H1 (cell line): ENCODE measurements around the gene ITGA3. TPM values are rescaled to one million over a fixed set of nuclear protein-coding genes. Genes with fewer than 3 reads are reported as not detected.

Experiments used
- CTCF ChIA-PET: fragments of 300-600 bp; sonication (Branson Sonifier 250); formaldehyde crosslinking; loops from one replicate; lab custom pipeline; 2021; ENCODE audit not compliant: partially characterized antibody; lab: Charles Lee
- POLR2A ChIA-PET: fragments of 300-600 bp; sonication (Branson Sonifier 250); formaldehyde crosslinking; loops from one replicate; lab custom pipeline; 2021; ENCODE audit warnings: inconsistent platforms; ENCODE audit not compliant: partially characterized antibody; lab: Charles Lee
- DNase-seq, 2 experiments: peaks; one replicate each; pipeline versions ENCODE4 v3.0.0 to v3.0.0-alpha.2; 2010 to 2022; ENCODE audit warnings: low spot score in 2 of 2, low read depth in 1 of 2, mixed read lengths in 1 of 2
- FAIRE-seq: peaks from 2 replicates; lab custom pipeline; 2011; peaks lifted over from hg19 to GRCh38; lab: Jason Lieb, UNC
- H2AFZ ChIP-seq: 2 replicates; pipeline ENCODE4 v1.8.1; 2012; ENCODE audit warnings: low read length, inconsistent platforms
- H2AK5ac ChIP-seq: 2 replicates; pipeline ENCODE4 v1.6.1; 2013; ENCODE audit warnings: low read depth, low read length
- H2BK120ac ChIP-seq: replicated peaks from 2 replicates; pipeline ENCODE3; 2013; ENCODE audit warnings: low read depth, low read length, inconsistent platforms
- H2BK12ac ChIP-seq: 2 replicates; pipeline ENCODE4 v1.6.1; 2013; ENCODE audit warnings: low read depth, low read length
- H2BK15ac ChIP-seq: 2 replicates; pipeline ENCODE4 v1.6.1; 2013; ENCODE audit warnings: low read length
- H2BK20ac ChIP-seq: 2 replicates; pipeline ENCODE4 v1.6.1; 2013; ENCODE audit warnings: low read length
- H2BK5ac ChIP-seq: 2 replicates; pipeline ENCODE4 v1.6.1; 2013; ENCODE audit warnings: low read depth, low read length
- H3K14ac ChIP-seq: 2 replicates; pipeline ENCODE4 v1.6.1; 2013; ENCODE audit warnings: inconsistent platforms; ENCODE audit not compliant: insufficient read length
- H3K18ac ChIP-seq: 2 replicates; pipeline ENCODE4 v1.6.1; 2013; ENCODE audit warnings: low read length; ENCODE audit errors: extremely low read depth
- H3K23ac ChIP-seq: 2 replicates; pipeline ENCODE4 v1.6.1; 2013; ENCODE audit warnings: inconsistent platforms; ENCODE audit not compliant: insufficient read length
- H3K23me2 ChIP-seq: 2 replicates; pipeline ENCODE4 v1.6.1; 2013; ENCODE audit warnings: low read depth, low read length
- H3K27ac ChIP-seq: 2 replicates; pipeline ENCODE4 v1.6.1; 2011; ENCODE audit warnings: low read depth, low read length, inconsistent platforms
- H3K27me3 ChIP-seq, 4 experiments: replicated peaks in 1 of 4; 1 replicate in 1 of 4; 2 replicates in 3 of 4; pipeline versions ENCODE4 v1.6.1 to v1.8.1; 2011 to 2013; ENCODE audit warnings: low read length in 3 of 4, mild to moderate bottlenecking in 3 of 4, inconsistent platforms in 2 of 4, mixed read lengths in 2 of 4, moderate library complexity in 1 of 4; ENCODE audit not compliant: control insufficient read depth in 3 of 4, insufficient read depth in 3 of 4; ENCODE audit errors: extremely low read depth in 1 of 4
- H3K36me3 ChIP-seq, 4 experiments: 2 replicates each; pipeline versions ENCODE4 v1.6.1 to v1.8.1; 2011 to 2013; ENCODE audit warnings: mild to moderate bottlenecking in 4 of 4, low read length in 3 of 4, moderate library complexity in 2 of 4, control low read depth in 1 of 4, inconsistent platforms in 1 of 4; ENCODE audit not compliant: insufficient read depth in 4 of 4, control insufficient read depth in 2 of 4
- H3K4ac ChIP-seq: replicated peaks from 2 replicates; pipeline ENCODE3; 2013; ENCODE audit warnings: low read length, low read depth, mixed read lengths, inconsistent platforms; ENCODE audit not compliant: insufficient read length
- H3K4me1 ChIP-seq, 4 experiments: replicated peaks in 1 of 4; 1 replicate in 1 of 4; 2 replicates in 3 of 4; pipeline versions ENCODE4 v1.6.1 to v1.8.1; 2011 to 2013; ENCODE audit warnings: low read length in 3 of 4, inconsistent platforms in 2 of 4, mixed read lengths in 1 of 4; ENCODE audit not compliant: insufficient read depth in 4 of 4, control insufficient read depth in 3 of 4
- H3K4me2 ChIP-seq, 2 experiments: 2 replicates each; pipeline versions ENCODE4 v1.6.1 to v1.8.1; 2011 to 2013; ENCODE audit warnings: low read depth in 2 of 2, low read length in 2 of 2, control low read depth in 1 of 2, inconsistent platforms in 1 of 2, mild to moderate bottlenecking in 1 of 2; ENCODE audit not compliant: insufficient read depth in 1 of 2
- H3K4me3 ChIP-seq, 4 experiments: fragments of 200-600, 300-600 bp in 1 of 4; sonication (generic), shearing (Covaris generic), sonication (Bioruptor Twin) in 1 of 4; 2 replicates each; pipeline versions ENCODE4 v1.5.1 to v1.8.1; 2011 to 2016; ENCODE audit warnings: low read length in 4 of 4, low read depth in 3 of 4, control low read depth in 2 of 4, inconsistent platforms in 2 of 4, mild to moderate bottlenecking in 2 of 4, mixed read lengths in 1 of 4, moderate library complexity in 1 of 4; ENCODE audit not compliant: insufficient read depth in 2 of 4; ENCODE audit errors: extremely low read depth in 1 of 4
- H3K56ac ChIP-seq: replicated peaks from 2 replicates; pipeline ENCODE3; 2013; ENCODE audit warnings: low read depth, mild to moderate bottlenecking, mixed read lengths, low read length, inconsistent platforms; ENCODE audit not compliant: insufficient read length
- H3K79me1 ChIP-seq: 2 replicates; pipeline ENCODE4 v1.6.1; 2013; ENCODE audit warnings: low read depth, low read length, control low read depth
- H3K79me2 ChIP-seq, 2 experiments: 2 replicates each; pipeline versions ENCODE4 v1.6.1 to v1.8.1; 2012 to 2013; ENCODE audit warnings: low read length in 2 of 2, mild to moderate bottlenecking in 2 of 2, inconsistent platforms in 1 of 2; ENCODE audit not compliant: insufficient read depth in 2 of 2, control insufficient read depth in 1 of 2
- H3K9ac ChIP-seq, 4 experiments: replicated peaks in 1 of 4; 1 replicate in 1 of 4; 2 replicates in 3 of 4; pipeline versions ENCODE4 v1.6.1 to v1.8.1; 2011 to 2013; ENCODE audit warnings: low read depth in 3 of 4, low read length in 3 of 4, control low read depth in 2 of 4, mild to moderate bottlenecking in 2 of 4, moderate library complexity in 2 of 4, inconsistent platforms in 1 of 4; ENCODE audit errors: extremely low read depth in 1 of 4
- H3K9me3 ChIP-seq, 2 experiments: 2 replicates each; pipeline versions ENCODE4 v1.6.1 to v1.8.1; 2012 to 2013; ENCODE audit warnings: mild to moderate bottlenecking in 2 of 2, moderate library complexity in 2 of 2, control low read depth in 1 of 2, inconsistent platforms in 1 of 2, low read depth in 1 of 2, low read length in 1 of 2, mixed read lengths in 1 of 2; ENCODE audit not compliant: insufficient read depth in 2 of 2
- H4K20me1 ChIP-seq, 2 experiments: replicated peaks in 1 of 2; 2 replicates each; pipeline versions ENCODE3 to v1.8.1; 2011 to 2013; ENCODE audit warnings: inconsistent platforms in 2 of 2, low read length in 2 of 2, mild to moderate bottlenecking in 1 of 2; ENCODE audit not compliant: insufficient read depth in 2 of 2, control insufficient read depth in 1 of 2
- H4K5ac ChIP-seq: 2 replicates; pipeline ENCODE4 v1.6.1; 2013; ENCODE audit warnings: low read length, low read depth, mixed read lengths, inconsistent platforms; ENCODE audit not compliant: insufficient read length
- H4K8ac ChIP-seq: 2 replicates; pipeline ENCODE4 v1.8.0; 2013; ENCODE audit warnings: mild to moderate bottlenecking, moderate library complexity, low read length, inconsistent platforms; ENCODE audit not compliant: insufficient read depth; ENCODE audit errors: extremely low read depth
- H4K91ac ChIP-seq: replicated peaks from 2 replicates; pipeline ENCODE3; 2013; ENCODE audit warnings: low read length, mixed read lengths, inconsistent platforms; ENCODE audit not compliant: insufficient read length
- GABPA ChIP-seq: IDR thresholded peaks from 2 replicates; pipeline ENCODE4 v1.6.1; 2011; ENCODE audit warnings: mild to moderate bottlenecking, low read length, moderate library complexity, borderline replicate concordance; ENCODE audit not compliant: insufficient read depth
- GTF2F1 ChIP-seq: IDR thresholded peaks from 2 replicates; pipeline ENCODE4 v1.6.1; 2012; ENCODE audit warnings: low read depth, low read length, improper control_type of control experiment, borderline replicate concordance
- MAFK ChIP-seq: IDR thresholded peaks from 2 replicates; pipeline ENCODE4 v1.6.1; 2012; ENCODE audit warnings: low read depth, mild to moderate bottlenecking, improper control_type of control experiment, low read length
- SIRT6 ChIP-seq: IDR thresholded peaks from one replicate; pipeline ENCODE4 v1.7.1; 2012; ENCODE audit warnings: low read length, inconsistent platforms
- SP4 ChIP-seq: IDR thresholded peaks from 2 replicates; pipeline ENCODE4 v1.6.1; 2012; ENCODE audit warnings: low read length, inconsistent platforms
- YY1 ChIP-seq: IDR thresholded peaks from 2 replicates; pipeline ENCODE4 v1.6.1; 2011; ENCODE audit warnings: low read depth, mild to moderate bottlenecking, low read length
- WGBS, 2 experiments: shearing (Covaris generic) in 1 of 2; methylation state at CpG; one replicate each; pipeline versions ENCODE4 v1.1.6 to v1.1.7; 2013 to 2015; ENCODE audit warnings: low lambda C conversion rate in 2 of 2, mixed read lengths in 2 of 2, inconsistent platforms in 1 of 2, low coverage in 1 of 2, missing lambda C conversion rate in 1 of 2; ENCODE audit not compliant: insufficient replicate concordance in 2 of 2, insufficient coverage in 1 of 2, insufficient read length in 1 of 2; ENCODE audit errors: extremely low coverage in 1 of 2, missing lambda C conversion rate in 1 of 2; 5-methylcytosine and 5-hydroxymethylcytosine counted together
- polyA plus RNA-seq, 7 experiments: library from polyadenylated mRNA; depleted of rRNA in 3 of 7; stranded (reverse) in 5 of 7; unstranded in 2 of 7; fragments of >200 nt in 5 of 7; fragments of 200-250 nt in 2 of 7; gene quantifications; 1 replicate in 5 of 7; 2 replicates in 1 of 7; 4 replicates in 1 of 7; pipeline versions ENCODE4 v1.2.1 to v1.2.3, GENCODE V29; 2011 to 2013; ENCODE audit warnings: missing spikeins in 2 of 7, mixed read lengths in 2 of 7
- total RNA-seq: library from RNA; stranded (reverse); fragmentation: NEBNext Ultra II Directional; extraction: Animal tissue kit (Norgen Biotek cat#: 25700); gene quantifications from 2 replicates; pipeline ENCODE4 v1.2.1, GENCODE V29; 2021

The ITGA3 gene
- total and polyA plus RNA-seq, 2 of the 8 experiments (the other 6 are each of a cell fraction or from before 2014, with no cell fraction given): 24.0 to 24.2 TPM

DNA sequence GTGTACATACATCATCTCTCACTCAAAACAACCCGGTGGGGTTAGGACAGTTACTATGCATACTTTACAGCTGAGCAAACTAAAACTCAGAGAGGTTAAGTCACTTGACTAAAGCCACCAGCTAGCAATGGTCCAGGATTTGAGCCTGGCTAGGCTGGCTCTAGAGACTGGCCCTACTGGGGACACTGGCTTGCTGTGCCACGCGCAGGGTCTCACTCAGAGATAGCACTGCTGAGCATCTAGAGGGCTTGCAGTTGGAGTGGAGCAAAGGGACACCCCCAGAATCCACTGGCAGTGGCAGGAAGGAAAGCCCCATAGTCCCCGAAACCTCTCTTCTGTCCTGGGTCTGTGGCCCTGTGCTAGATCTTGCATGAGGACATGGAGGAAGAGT is 62.9 kb downstream of the ITGA3 start:
- WGBS, 2 experiments: 93% methylated on average over 4 of the region's 4 CpGs; no CpG with 5 or more reads in 1 of the 2 experiments

More for the DNA sequence above, 62.9 kb downstream of the ITGA3 start:
- FAIRE-seq: no peak
- Histone ChIP-seq H3K23me2 (peaks cover 2% of the 10 kb centered on the region; the same call in 1 of the 2 replicates), H3K18ac (no peak overlapping the region), H3K9ac (no peak overlapping the region), H4K91ac (no peak overlapping the region), H4K5ac (no peak overlapping the region), H3K9me3 (no peaks in the 10 kb centered on the region), H3K27me3 (peaks cover 0 to 18% (median 12%) of the 10 kb centered on the region in 4 experiments; a peak in 5 of 7 replicates), H2BK12ac (no peak overlapping the region), H3K4me2 (no peak overlapping the region), H3K23ac (no peak overlapping the region), H3K4me1 (peaks cover 11 to 21% (median 14%) of the 10 kb centered on the region in 4 experiments), H2BK15ac (no peak overlapping the region), H3K14ac (no peak overlapping the region), H4K20me1 (no peaks in the 10 kb centered on the region), H3K79me2 (no peaks in the 10 kb centered on the region), H3K4ac (no peak overlapping the region), H2AFZ (no peak overlapping the region)
- DNase-seq: no peak
- POLR2A ChIA-PET: interaction anchor here (0.6 to 1.4 kb wide), 2 partner anchors 33 to 123 kb away, joined by 3 to 4 read pairs; no protein-coding TSS in a partner anchor
- TF ChIP-seq YY1 (no peak), SP4 (no peak), GABPA (no peak), GTF2F1 (no peak), MAFK (no peak), SIRT6 (no peak)
- TF ChIP-seq, all 59 proteins: peak for 0
- H2BK120ac ChIP-seq: no peak overlapping the region
- H3K4me3 ChIP-seq: no peak overlapping the region
- H2BK20ac ChIP-seq: no peak overlapping the region
- no peak overlapping the region for H3K56ac ChIP-seq
- no peak overlapping the region for H4K8ac ChIP-seq
- no peak overlapping the region for H2AK5ac ChIP-seq
- H3K79me1 ChIP-seq: no peaks in the 10 kb centered on the region
- H3K27ac ChIP-seq: no peak overlapping the region
- no peak overlapping the region for H2BK5ac ChIP-seq
- CTCF ChIA-PET: interaction anchor here (0.6 to 23.0 kb wide), 13 partner anchors 9 to 357 kb away, joined by 3 to 412 read pairs (median 4); partner anchors contain the start of genes PDK2, PPP1R9B and SGCA
- no peaks in the 10 kb centered on the region for H3K36me3 ChIP-seq
